A549 (cell line): Measurements from ENCODE around the gene MYMK.

ENCODE experiments used
- CTCF ChIP-seq: fragments of >200 bp; sonication (Bioruptor Twin); formaldehyde crosslinking; IDR thresholded peaks from 3 replicates; pipeline ENCODE4 v1.5.1; 2016
- POLR2A ChIP-seq: IDR thresholded peaks from 2 replicates; pipeline ENCODE4 v1.6.1; 2012; ENCODE audit warnings: mild to moderate bottlenecking, low read length
- RAD21 ChIP-seq, 2 experiments: fragments of >200 bp in 1 of 2; sonication (Bioruptor Twin) in 1 of 2; formaldehyde crosslinking in 1 of 2; IDR thresholded peaks in 1 of 2; conservative IDR thresholded peaks in 1 of 2; 2 replicates in 1 of 2; 3 replicates in 1 of 2; pipeline ENCODE4 v1.6.1; 2012 to 2018; ENCODE audit warnings: inconsistent platforms in 1 of 2
- RFX5 ChIP-seq: fragments of 450-650 bp; IDR thresholded peaks from 2 replicates; pipeline ENCODE4 v1.7.1; 2014; ENCODE audit warnings: antibody characterized with exemption, mild to moderate bottlenecking, moderate library complexity

GRCh38 chr9:133566817-133567216, 42.1 kb upstream of the MYMK start:
- TF ChIP-seq RFX5 (no peak), CTCF (no peak), POLR2A (no peak), RAD21 (conservative IDR thresholded peaks at IDR 0.05 in 1 of 2, IDR thresholded peaks at IDR 0.05 in 1 of 2) (no peak)
